SK-N-SH (cell line): Measurements from ENCODE around the gene STON1. TPM values are rescaled to one million over a fixed set of nuclear protein-coding genes. Genes with fewer than 3 reads are reported as not detected.
A peak's percentile ranks its signal among the peaks of the same experiment; 100 is the strongest.

ENCODE experiments used
- CTCF ChIA-PET: fragments of 300-600, 350-600 bp; formaldehyde crosslinking; extraction: SDS; loops from one replicate; lab custom pipeline; 2021; lab: Yijun Ruan, JAX
- POLR2A ChIA-PET: fragments of 350-600 bp; sonication (Branson Sonifier 250); formaldehyde crosslinking; extraction: SDS; loops from one replicate; lab custom pipeline; 2020; ENCODE audit warnings: antibody characterized with exemption, inconsistent platforms; lab: Yijun Ruan, JAX
- DNase-seq: peaks from one replicate; pipeline ENCODE4 v3.0.0; 2012
- H2AFZ ChIP-seq: fragments of 200-600 bp; sonication (generic); 2 replicates; pipeline ENCODE4 v1.8.1; 2016; ENCODE audit warnings: antibody characterized with exemption, mild to moderate bottlenecking, low read depth
- H3F3A ChIP-seq: fragments of 200-600 bp; sonication (generic); replicated peaks from 2 replicates; pipeline ENCODE3; 2016; ENCODE audit warnings: antibody characterized with exemption, mild to moderate bottlenecking; ENCODE audit not compliant: insufficient read depth
- H3K27ac ChIP-seq, 2 experiments: fragments of 200-500 bp in 1 of 2; fragments of 200-600 bp in 1 of 2; sonication (Bioruptor generic) in 1 of 2; sonication (generic), shearing (Covaris generic) in 1 of 2; 2 replicates each; pipeline versions ENCODE4 v1.5.1 to v1.6.1; 2014 to 2016; ENCODE audit warnings: low read depth in 2 of 2, inconsistent platforms in 1 of 2, low read length in 1 of 2, mild to moderate bottlenecking in 1 of 2, mixed read lengths in 1 of 2
- H3K27me3 ChIP-seq: fragments of 200-600 bp; sonication (generic), shearing (Covaris generic); 2 replicates; pipeline ENCODE4 v1.6.1; 2016; ENCODE audit warnings: mixed run types; ENCODE audit not compliant: insufficient read depth
- H3K36me3 ChIP-seq, 2 experiments: fragments of 200-500 bp in 1 of 2; fragments of 200-600 bp in 1 of 2; sonication (Bioruptor generic) in 1 of 2; sonication (generic) in 1 of 2; replicated peaks in 1 of 2; 2 replicates each; pipeline versions ENCODE3 to v1.5.1; 2014 to 2016; ENCODE audit warnings: low read length in 1 of 2, mild to moderate bottlenecking in 1 of 2; ENCODE audit not compliant: insufficient read depth in 2 of 2, control insufficient read depth in 1 of 2
- H3K4me1 ChIP-seq, 2 experiments: fragments of 200-500 bp in 1 of 2; fragments of 200-600 bp in 1 of 2; sonication (Bioruptor generic) in 1 of 2; sonication (generic), shearing (Covaris generic) in 1 of 2; 2 replicates each; pipeline versions ENCODE4 v1.5.1 to v1.6.1; 2014 to 2016; ENCODE audit warnings: low read depth in 1 of 2, low read length in 1 of 2, mixed run types in 1 of 2; ENCODE audit not compliant: insufficient read depth in 2 of 2, control insufficient read depth in 1 of 2
- H3K4me2 ChIP-seq: fragments of 200-600 bp; sonication (generic), shearing (Covaris generic); 2 replicates; pipeline ENCODE4 v1.6.1; 2017; ENCODE audit warnings: mixed run types
- H3K4me3 ChIP-seq, 2 experiments: fragments of 200-500 bp in 1 of 2; fragments of 200-600 bp in 1 of 2; sonication (Bioruptor generic) in 1 of 2; sonication (generic), shearing (Covaris generic) in 1 of 2; 2 replicates each; pipeline versions ENCODE4 v1.5.1 to v1.8.1; 2014 to 2016; ENCODE audit warnings: low read depth in 2 of 2, inconsistent platforms in 1 of 2, low read length in 1 of 2, mild to moderate bottlenecking in 1 of 2, mixed read lengths in 1 of 2, moderate library complexity in 1 of 2
- H3K79me2 ChIP-seq: fragments of 200-600 bp; sonication (generic); 2 replicates; pipeline ENCODE4 v1.8.1; 2017; ENCODE audit warnings: mild to moderate bottlenecking; ENCODE audit not compliant: insufficient read depth
- H3K9ac ChIP-seq: fragments of 200-600 bp; sonication (generic); 2 replicates; pipeline ENCODE4 v1.6.1; 2017; ENCODE audit warnings: mixed run types
- H3K9me2 ChIP-seq: fragments of 200-600 bp; sonication (generic); 2 replicates; pipeline ENCODE4 v1.6.1; 2017; ENCODE audit warnings: mixed run types
- H3K9me3 ChIP-seq: fragments of 200-600 bp; sonication (generic); 2 replicates; pipeline ENCODE4 v1.6.1; 2017; ENCODE audit warnings: mixed run types, mild to moderate bottlenecking, moderate library complexity
- H4K20me1 ChIP-seq: fragments of 200-600 bp; sonication (generic); 2 replicates; pipeline ENCODE4 v1.6.1; 2017; ENCODE audit warnings: mild to moderate bottlenecking, mixed run types; ENCODE audit not compliant: insufficient read depth
- CTCF ChIP-seq: fragments of 200-600 bp; sonication (generic); IDR thresholded peaks from 2 replicates; pipeline ENCODE4 v1.6.1; 2017; ENCODE audit warnings: antibody characterized with exemption, mild to moderate bottlenecking, moderate library complexity
- EP300 ChIP-seq, 2 experiments: IDR thresholded peaks; 2 replicates each; pipeline versions ENCODE4 v1.4.0 to v1.6.1; 2012; ENCODE audit warnings: borderline replicate concordance in 1 of 2, low read depth in 1 of 2, low read length in 1 of 2
- FOXM1 ChIP-seq: IDR thresholded peaks from 2 replicates; pipeline ENCODE4 v1.4.0; 2012; ENCODE audit warnings: low read depth, mild to moderate bottlenecking
- GABPA ChIP-seq: IDR thresholded peaks from 2 replicates; pipeline ENCODE4 v1.4.0; 2012; ENCODE audit warnings: low read depth, mild to moderate bottlenecking
- GATA2 ChIP-seq: sonication (generic); formaldehyde crosslinking; IDR thresholded peaks from 2 replicates; pipeline ENCODE4 v1.5.0; 2020; ENCODE audit warnings: mild to moderate bottlenecking, missing genetic modification reagents
- JUND ChIP-seq: IDR thresholded peaks from 2 replicates; pipeline ENCODE4 v1.4.0; 2012
- MAX ChIP-seq: IDR thresholded peaks from 2 replicates; pipeline ENCODE4 v1.4.0; 2012; ENCODE audit warnings: low read depth
- MXI1 ChIP-seq: IDR thresholded peaks from 2 replicates; pipeline ENCODE4 v1.6.1; 2012; ENCODE audit warnings: mild to moderate bottlenecking, low read depth, low read length, improper control_type of control experiment
- NFIC ChIP-seq: IDR thresholded peaks from 2 replicates; pipeline ENCODE4 v1.4.0; 2012; ENCODE audit warnings: borderline replicate concordance
- PBX3 ChIP-seq: IDR thresholded peaks from 2 replicates; pipeline ENCODE4; 2012
- RAD21 ChIP-seq: IDR thresholded peaks from 2 replicates; pipeline ENCODE4 v1.6.1; 2012; ENCODE audit warnings: mild to moderate bottlenecking, low read length
- RCOR1 ChIP-seq: fragments of 150-350 bp; IDR thresholded peaks from 2 replicates; pipeline ENCODE4 v1.6.1; 2017; ENCODE audit warnings: antibody characterized with exemption, low read length
- REST ChIP-seq: IDR thresholded peaks from 2 replicates; pipeline ENCODE4 v1.6.1; 2012; ENCODE audit warnings: mild to moderate bottlenecking, low read depth, low read length, moderate library complexity
- RXRA ChIP-seq: IDR thresholded peaks from 2 replicates; pipeline ENCODE4 v1.4.0; 2012; ENCODE audit warnings: low read depth, mild to moderate bottlenecking, borderline replicate concordance
- SIN3A ChIP-seq: IDR thresholded peaks from 2 replicates; pipeline ENCODE4 v1.6.1; 2012; ENCODE audit warnings: low read depth, mild to moderate bottlenecking, low read length, moderate library complexity, borderline replicate concordance
- SMC3 ChIP-seq: IDR thresholded peaks from 2 replicates; pipeline ENCODE4 v1.6.1; 2012; ENCODE audit warnings: low read depth, low read length, improper control_type of control experiment
- TAF1 ChIP-seq: IDR thresholded peaks from 2 replicates; pipeline ENCODE4 v1.6.1; 2012; ENCODE audit warnings: low read depth, mild to moderate bottlenecking, low read length, moderate library complexity, borderline replicate concordance
- TCF12 ChIP-seq: IDR thresholded peaks from 2 replicates; pipeline ENCODE4 v1.4.0; 2012
- YY1 ChIP-seq: IDR thresholded peaks from 2 replicates; pipeline ENCODE4 v1.4.0; 2012; ENCODE audit warnings: low read depth, mild to moderate bottlenecking
- ZBTB33 ChIP-seq: IDR thresholded peaks from 2 replicates; pipeline ENCODE4 v1.4.0; 2012; ENCODE audit warnings: low read depth, borderline replicate concordance
- WGBS: methylation state at CpG from one replicate; pipeline ENCODE4 v1.1.6; 2017; ENCODE audit warnings: low lambda C conversion rate; 5-methylcytosine and 5-hydroxymethylcytosine counted together
- polyA plus RNA-seq, 3 experiments: library from polyadenylated mRNA; depleted of rRNA; stranded (reverse); fragments of >200 nt; gene quantifications; 2 replicates each; pipeline ENCODE4 v1.2.3, GENCODE V29; 2012

STON1 gene
- polyA plus RNA-seq, 1 of the 3 experiments (the other 2 are of a cell fraction): 4.2 TPM

- peak overlapping the region; percentile 68 to 74 for H3K27ac ChIP-seq
- H3K36me3 ChIP-seq: peaks cover 3 to 16% of the 10 kb centered on the region in 2 experiments
- H3F3A ChIP-seq: peaks cover 4% of the 10 kb centered on the region
- peaks cover 0 to 8% of the 10 kb centered on the region in 2 experiments; a peak in 2 of 4 replicates for H3K4me1 ChIP-seq
- 70% methylated on average over 1 of the region's 1 CpG for WGBS
- H3K4me2 ChIP-seq: no peak overlapping the region
- DNase-seq: no peak
- no peaks in the 10 kb centered on the region for H3K27me3 ChIP-seq
- no peak overlapping the region for H3K4me3 ChIP-seq
- no peak overlapping the region for H3K9ac ChIP-seq
- ChIA-PET CTCF (interaction anchor here (1.0 to 1.5 kb wide), 2 partner anchors 14 to 47 kb away, joined by 3 read pairs; partner anchors contain the start of gene STON1), POLR2A (no interaction called here)
- no peaks in the 10 kb centered on the region for H3K79me2 ChIP-seq
- no peaks in the 10 kb centered on the region for H3K9me2 ChIP-seq
- no peaks in the 10 kb centered on the region for H4K20me1 ChIP-seq
- no peak overlapping the region; the same call in 1 of the 2 replicates for H2AFZ ChIP-seq
- no peak for TF ChIP-seq RAD21
- TF ChIP-seq NFIC: peak; percentile 90
- peak; percentile 83 for TF ChIP-seq PBX3
- peak; percentile 51 for TF ChIP-seq JUND
- peak; percentile 94 for TF ChIP-seq RXRA
- peak; percentile 14 to 22; a peak in 1 of 4 replicates for TF ChIP-seq EP300 (IDR thresholded peaks at IDR 0.05; ENCODE audit: borderline replicate concordance in 1 of 2, low read depth in 1 of 2, low read length in 1 of 2)
- no peak for TF ChIP-seq RCOR1
- peak; percentile 65 for TF ChIP-seq TCF12
- peak; percentile 60; the same call in 1 of the 2 replicates for TF ChIP-seq MAX
- TF ChIP-seq SMC3: no peak
- no peak for TF ChIP-seq FOXM1
- no peak for TF ChIP-seq GATA2 (CRISPR knock-in tag)
- no peak for TF ChIP-seq REST
- no peaks in the 10 kb centered on the region for H3K9me3 ChIP-seq
Observed at GRCh38 chr2:48482313-48482712, 47.6 kb upstream of the STON1 start.

GRCh38 chr2:48482769-48483168 lies 47.2 kb upstream of the STON1 start:
- CTCF ChIA-PET: interaction anchor here (1.0 kb wide), 1 partner anchor 15 kb away, joined by 3 read pairs; no protein-coding TSS in a partner anchor
- Histone ChIP-seq H3K9me3 (no peaks in the 10 kb centered on the region), H3F3A (peaks cover 4% of the 10 kb centered on the region), H3K9ac (no peak overlapping the region), H3K4me3 (no peak overlapping the region), H3K4me1 (peaks cover 0 to 8% of the 10 kb centered on the region in 2 experiments; a peak in 2 of 4 replicates), H4K20me1 (no peaks in the 10 kb centered on the region), H3K36me3 (peaks cover 3 to 14% of the 10 kb centered on the region in 2 experiments), H3K27me3 (no peaks in the 10 kb centered on the region), H3K27ac (peak overlapping the region; percentile 8 to 34; a peak in 3 of 4 replicates), H2AFZ (no peak overlapping the region), H3K9me2 (no peaks in the 10 kb centered on the region), H3K4me2 (no peak overlapping the region), H3K79me2 (no peaks in the 10 kb centered on the region)
- WGBS: 78% methylated on average over 5 of the region's 5 CpGs
- POLR2A ChIA-PET: no interaction called here
- no peak for DNase-seq
- TF ChIP-seq SMC3 (no peak), CTCF (no peak), GABPA (no peak), RAD21 (no peak), ZBTB33 (no peak), MXI1 (no peak), TAF1 (no peak), SIN3A (no peak), YY1 (no peak), MAX (no peak)
